Cardiac septum (tissue), 1 donor: Measurements from ENCODE around the gene DAGLB. TPM values are rescaled to one million over a fixed set of nuclear protein-coding genes. Genes with fewer than 3 reads are reported as not detected.
A peak's percentile ranks its signal among the peaks of the same experiment; 100 is the strongest.

Experiments used
- DNase-seq: peaks from one replicate; pipeline ENCODE4 v3.0.0-alpha.2; 2020; ENCODE audit warnings: low spot score
- intact Hi-C: fragments of 100-400 bp; cut with DNase I; formaldehyde crosslinking; loops from one replicate; pipeline ENCODE4 v1.14.0; 2022
- long read RNA-seq: library from polyadenylated mRNA; unstranded; transcript quantifications from one replicate; pipeline ENCODE4 v2.0.0, GENCODE V29; 2021
- total RNA-seq: library from RNA; stranded (reverse); fragmentation: NEBNext Ultra II Directional; extraction: Animal tissue kit (Norgen Biotek cat#: 25700); gene quantifications from one replicate; pipeline ENCODE4 v1.2.1, GENCODE V29; 2021
- donor health status: DM: no; HTN: no; CAD: no.

The DAGLB gene, protein sequence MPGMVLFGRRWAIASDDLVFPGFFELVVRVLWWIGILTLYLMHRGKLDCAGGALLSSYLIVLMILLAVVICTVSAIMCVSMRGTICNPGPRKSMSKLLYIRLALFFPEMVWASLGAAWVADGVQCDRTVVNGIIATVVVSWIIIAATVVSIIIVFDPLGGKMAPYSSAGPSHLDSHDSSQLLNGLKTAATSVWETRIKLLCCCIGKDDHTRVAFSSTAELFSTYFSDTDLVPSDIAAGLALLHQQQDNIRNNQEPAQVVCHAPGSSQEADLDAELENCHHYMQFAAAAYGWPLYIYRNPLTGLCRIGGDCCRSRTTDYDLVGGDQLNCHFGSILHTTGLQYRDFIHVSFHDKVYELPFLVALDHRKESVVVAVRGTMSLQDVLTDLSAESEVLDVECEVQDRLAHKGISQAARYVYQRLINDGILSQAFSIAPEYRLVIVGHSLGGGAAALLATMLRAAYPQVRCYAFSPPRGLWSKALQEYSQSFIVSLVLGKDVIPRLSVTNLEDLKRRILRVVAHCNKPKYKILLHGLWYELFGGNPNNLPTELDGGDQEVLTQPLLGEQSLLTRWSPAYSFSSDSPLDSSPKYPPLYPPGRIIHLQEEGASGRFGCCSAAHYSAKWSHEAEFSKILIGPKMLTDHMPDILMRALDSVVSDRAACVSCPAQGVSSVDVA
- total RNA-seq: 7.3 TPM
- long read RNA-seq, transcript DAGLB-201 (15 exons, 2,897 nt): major isoform, 8 of 21 reads
- long read RNA-seq, partial matches to known transcripts: 4 of 21 reads
- long read RNA-seq, other reads (novel, unspliced or antisense): 9 of 21 reads

DNA sequence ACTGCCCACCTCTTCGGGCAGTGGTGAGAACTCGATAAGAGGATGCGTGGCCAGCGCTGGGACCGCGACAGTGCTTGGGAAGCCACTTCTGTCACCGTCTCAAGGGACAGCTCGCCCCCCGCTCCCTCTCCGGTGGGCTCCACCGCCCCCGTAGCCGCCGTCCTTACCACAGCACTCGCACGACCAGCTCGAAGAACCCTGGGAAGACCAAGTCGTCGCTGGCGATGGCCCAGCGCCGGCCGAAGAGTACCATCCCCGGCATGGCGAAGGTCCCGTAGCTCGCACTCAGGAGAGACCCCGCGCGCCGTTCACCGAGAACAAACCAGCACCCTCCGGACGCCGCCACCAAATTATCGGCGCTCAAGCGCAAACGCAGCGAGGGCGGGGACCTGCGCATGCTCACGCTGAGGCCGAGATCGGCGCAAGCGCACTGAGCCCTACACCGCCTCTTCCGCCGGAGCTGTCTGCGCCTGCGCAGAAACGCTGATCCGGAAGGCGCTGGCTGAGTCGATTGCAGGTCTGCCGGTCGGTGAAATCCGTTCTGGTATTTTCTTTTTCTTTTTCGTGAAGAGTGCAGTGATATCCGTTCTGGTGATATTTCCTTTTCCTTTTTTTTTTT, at the start of gene DAGLB:
DAGLB (minus strand) TSS at position 374 of the 619 bp plus-strand sequence; CDS start at position 262, 112 bp downstream.
- peak; percentile 96 for DNase-seq
- intact Hi-C loops: no loop called here

DNA sequence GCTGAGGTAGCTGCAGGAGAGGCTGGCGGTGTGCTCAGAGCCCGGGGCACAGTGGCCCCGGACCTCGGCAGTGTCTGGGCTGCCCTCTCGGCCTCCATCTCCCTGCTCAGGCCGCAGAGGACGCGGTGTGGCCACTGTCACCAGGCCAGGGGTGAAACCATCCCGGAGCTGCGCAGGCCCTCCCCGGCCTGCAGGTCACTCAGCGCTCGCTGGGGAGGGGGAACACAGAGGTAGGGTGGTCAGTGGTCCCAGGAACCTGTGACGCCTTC, 49.8 kb upstream of the DAGLB start:
- no peak for DNase-seq
- intact Hi-C loops: no loop called here

DNA sequence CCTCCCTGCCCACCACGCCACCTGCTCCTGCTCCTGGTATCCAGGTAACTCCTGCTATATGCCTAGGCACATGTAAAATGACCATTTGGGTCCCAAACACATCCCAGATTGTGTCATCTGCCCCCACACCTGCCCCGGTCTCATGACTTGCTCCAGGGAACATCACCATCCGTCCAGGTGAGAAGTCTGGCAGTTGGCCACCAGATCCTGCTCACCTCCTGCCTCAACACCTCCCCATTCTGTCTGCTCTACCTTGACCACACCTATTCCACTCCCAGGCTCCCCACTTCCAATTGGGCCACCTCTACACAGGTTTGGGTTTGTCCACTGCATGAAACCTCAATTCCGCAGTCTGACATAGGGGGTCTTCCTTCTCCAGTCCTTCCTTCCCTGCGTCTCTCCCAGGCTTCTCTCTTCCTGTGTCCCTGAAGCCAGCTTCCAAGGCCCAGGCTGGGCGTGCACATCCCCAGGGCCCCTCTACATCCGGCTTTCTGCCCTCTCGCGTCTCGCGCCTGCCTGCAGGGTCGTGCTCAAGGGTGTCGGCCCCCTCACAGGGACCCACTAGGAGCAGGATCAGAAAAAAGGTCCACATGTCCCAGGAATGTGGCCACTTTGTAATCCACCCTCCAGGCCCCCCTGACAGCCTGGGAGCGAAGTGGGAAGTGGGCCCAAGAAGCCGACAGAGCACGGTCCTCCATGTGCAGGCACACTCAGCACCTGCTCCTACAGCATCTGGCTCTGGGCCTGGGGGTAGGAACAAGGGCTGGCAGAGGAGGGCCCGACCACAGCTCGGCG, 49.3 kb upstream of the DAGLB start:
- intact Hi-C loops: no loop called here
- DNase-seq: no peak

DNA sequence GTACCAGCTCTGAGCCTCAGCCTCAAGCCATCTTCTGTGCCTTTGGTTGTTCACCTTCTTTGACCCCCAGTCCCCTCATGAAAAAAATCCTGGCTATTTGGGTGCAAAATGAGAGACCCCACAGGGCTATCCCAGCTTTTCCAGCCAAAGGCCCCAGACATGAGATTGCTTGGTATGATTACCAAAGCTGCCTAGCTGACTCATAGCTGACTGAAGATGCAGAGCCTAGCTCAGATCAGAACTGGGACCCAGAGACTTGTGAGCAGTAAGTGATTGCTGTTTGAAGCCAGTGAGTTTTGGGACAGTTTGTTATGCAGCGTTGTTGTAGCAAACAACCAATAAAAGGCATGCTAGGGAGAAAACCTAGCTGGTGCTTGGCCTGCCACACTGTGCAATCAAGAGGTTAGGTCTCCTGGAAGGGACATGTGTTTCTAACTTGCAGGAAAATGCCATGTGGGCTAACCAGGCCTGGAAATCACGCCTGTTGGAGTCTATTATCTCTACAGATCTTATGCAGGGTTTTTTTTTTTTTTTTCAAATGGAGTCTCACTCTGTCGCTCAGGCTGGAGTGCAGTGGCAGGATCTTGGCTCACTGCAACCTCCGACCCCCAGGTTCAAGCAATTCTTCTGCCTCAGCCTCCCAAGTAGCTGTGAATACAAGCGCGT, 48.0 kb upstream of the DAGLB start:
- no peak for DNase-seq
- intact Hi-C loops: no loop called here

DNA sequence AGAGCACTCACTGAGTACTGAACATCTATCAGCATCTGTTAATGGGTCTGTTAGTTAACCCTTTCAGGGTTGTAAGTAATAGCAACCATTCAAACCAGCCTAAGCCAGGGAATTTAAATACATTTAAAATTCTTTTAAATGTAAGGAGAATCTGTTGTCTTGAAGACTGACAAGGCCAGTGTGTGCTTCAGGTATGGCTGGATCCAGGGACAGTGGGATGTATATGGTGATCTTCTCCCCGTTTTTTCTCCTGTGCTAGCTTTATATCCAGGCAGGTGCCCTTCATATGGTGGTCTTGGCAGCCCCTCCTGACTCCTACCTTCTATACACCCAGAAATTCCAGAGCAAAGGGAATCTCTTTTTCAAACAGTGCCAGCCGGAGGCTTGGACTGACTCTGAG, 46.6 kb upstream of the DAGLB start:
- intact Hi-C loops: no loop called here

DNA sequence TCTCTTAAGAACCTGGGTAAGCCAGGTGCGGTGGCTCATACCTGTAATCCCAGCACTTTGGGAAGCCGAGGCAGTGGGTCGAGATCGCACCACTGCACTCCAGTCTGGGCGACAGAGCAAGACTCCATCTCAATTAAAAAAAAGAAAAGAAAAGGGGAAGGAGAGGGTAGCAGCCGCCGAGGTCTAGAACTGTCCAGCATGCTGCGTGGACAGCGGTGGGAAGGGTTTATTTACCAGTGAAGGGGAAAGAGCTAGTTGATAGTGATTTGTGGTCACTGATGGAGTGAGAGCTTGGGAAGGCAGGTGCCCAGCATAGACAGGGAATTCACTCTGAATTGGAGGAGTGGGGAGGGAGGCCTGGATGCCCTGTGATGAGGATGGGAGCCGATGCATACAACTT, 43.4 kb upstream of the DAGLB start:
- DNase-seq: no peak
- intact Hi-C loops: no loop called here

More for the DNA sequence above, 46.6 kb upstream of the DAGLB start:
- no peak for DNase-seq

DNA sequence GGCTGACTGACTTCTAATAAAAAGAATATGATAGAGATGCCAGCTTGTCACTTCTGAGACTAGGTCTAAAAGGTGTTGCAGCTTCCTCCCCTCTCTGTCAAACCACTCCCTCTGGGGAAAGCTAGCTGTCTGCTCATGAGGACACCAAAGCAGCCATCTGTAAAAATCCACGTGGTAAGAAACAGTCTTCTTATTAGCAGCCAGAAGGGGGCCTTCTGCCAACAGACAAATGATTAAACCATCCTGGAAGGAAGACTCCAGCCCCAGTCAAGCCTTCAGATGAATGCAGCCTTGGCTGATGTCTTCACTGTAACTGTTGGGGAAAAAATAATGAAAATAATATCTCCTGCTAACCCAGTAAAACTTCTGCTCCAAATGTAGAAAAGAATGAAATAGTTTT, 41.9 kb upstream of the DAGLB start:
- no peak for DNase-seq
- intact Hi-C loops: no loop called here

DNA sequence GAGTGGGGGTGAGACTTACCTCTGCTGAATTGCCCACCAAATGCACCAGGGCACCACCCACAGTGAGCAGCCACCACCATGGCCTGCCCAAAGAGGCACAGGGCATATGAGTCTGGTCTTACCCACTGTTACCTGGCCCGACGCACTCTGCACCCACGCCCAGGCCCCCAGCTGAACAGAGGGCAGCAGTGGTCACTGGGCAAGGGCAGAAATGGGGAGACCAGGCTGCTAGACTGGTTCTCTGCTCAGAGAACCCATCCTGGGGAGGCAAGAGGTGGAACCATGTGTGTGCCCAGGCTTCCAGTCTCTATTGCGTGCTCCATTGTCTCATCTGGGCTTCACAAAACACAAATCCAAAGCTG, 39.4 kb upstream of the DAGLB start:
- intact Hi-C loops: no loop called here
- DNase-seq: no peak

DNA sequence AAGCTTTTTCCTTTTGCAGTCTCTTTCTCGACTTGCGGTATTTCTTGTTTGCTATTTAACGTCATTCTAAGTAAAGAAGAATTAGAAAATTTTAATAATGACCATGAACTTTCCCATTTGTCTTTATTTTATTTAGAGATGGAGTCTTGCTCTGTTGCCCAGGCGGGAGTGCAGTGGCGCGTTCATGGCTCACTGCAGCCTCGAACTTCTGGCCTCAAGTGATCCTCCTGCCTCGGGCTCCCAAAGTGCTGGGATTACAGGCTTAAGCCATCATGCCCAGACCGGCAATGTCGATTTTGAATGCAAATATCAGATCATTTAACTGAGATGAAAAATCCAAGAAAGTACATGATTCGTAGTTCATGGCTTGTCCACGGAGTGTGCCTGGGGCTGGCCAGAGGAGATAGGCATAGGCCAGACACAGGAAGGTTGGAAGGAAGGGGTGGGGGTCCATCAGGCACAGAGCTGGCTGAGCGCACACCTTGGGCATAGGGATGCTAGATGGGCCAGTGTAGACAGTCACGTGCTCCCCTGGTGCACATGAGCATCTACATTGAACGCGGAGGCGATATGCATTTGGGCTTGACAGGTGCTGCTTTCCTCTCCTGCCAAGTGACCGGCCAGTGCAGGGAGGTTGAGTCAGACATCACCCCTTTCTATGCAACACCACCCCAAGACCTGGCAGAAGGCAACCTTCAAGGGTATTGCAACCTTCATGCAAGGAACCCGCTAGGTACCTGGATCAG, 38.9 kb upstream of the DAGLB start:
- DNase-seq: no peak
- intact Hi-C loops: no loop called here

DNA sequence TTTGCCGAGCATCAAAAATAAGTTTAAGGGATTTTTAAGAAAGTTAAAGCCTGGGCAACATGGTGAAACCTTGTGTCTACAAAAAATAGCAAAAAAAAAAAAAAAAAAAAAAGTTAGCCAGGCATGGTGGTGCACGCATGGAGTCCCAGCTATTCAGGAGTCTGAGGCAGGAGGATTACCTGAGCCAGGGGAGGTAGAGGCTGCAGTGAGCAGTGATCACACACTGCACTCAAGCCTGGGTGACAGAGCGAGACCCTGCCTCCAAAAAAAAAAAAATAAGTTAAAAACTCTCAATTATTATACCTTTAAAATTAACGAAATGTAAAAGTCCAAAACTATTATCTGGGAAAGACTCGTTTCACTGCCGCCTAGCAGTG, 35.0 kb upstream of the DAGLB start:
- intact Hi-C loops: no loop called here

DNA sequence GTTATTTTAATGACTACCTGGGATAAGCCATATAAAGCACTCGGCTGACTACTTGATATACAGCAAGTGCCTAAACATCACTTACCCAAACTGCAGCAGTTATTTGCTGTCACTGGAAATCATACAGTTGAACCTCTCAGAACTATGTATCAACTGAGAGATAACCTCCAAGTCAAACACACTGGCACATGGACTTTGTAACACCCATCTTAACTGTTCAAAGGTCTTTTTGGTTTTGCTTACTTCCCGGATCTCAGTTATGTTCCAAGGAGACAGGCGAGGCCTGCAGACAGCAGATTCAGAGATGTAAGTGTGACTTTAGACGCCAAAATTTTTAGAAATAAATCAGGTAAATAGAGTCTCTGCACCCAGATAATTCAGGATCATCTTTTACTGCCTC, 34.6 kb upstream of the DAGLB start:
- DNase-seq: no peak
- intact Hi-C loops: no loop called here

More for the DNA sequence above, 35.0 kb upstream of the DAGLB start:
- no peak for DNase-seq

DNA sequence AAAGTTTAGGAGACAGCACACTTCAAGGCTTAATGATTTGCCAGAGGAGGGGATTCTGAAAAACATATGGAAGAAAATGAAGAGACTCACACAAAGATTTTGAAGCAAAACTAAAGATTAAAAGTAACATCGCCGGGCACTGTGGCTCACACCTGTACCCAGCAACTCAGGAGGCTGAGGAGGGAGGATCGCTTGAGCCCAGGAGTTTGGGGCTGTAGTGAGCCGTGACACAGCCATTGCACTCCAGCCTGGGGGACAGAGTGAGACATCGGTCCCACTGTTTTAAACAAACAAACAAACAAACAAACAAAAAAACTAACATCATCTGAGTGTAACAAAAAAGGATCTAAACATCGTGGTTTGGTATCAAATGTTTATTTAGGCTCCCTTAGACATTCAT, 33.7 kb upstream of the DAGLB start:
- intact Hi-C loops: no loop called here
- no peak for DNase-seq

DNA sequence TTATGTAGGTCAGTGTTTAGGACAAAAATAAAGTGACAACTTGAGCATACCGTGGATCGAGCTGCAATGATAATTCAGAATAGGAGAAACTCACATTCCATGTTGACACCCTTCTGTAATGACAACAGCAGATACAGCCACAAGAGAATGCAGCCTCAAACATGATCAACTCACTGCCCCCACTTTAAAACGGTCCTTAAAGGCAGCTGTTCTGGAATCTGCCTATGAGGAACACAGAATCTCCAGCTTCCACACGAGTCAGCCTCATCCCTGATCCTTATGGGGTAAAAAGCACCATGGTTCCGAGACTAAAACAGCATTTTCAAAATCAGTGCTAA, 32.5 kb upstream of the DAGLB start:
- intact Hi-C loops: no loop called here
- DNase-seq: no peak

DNA sequence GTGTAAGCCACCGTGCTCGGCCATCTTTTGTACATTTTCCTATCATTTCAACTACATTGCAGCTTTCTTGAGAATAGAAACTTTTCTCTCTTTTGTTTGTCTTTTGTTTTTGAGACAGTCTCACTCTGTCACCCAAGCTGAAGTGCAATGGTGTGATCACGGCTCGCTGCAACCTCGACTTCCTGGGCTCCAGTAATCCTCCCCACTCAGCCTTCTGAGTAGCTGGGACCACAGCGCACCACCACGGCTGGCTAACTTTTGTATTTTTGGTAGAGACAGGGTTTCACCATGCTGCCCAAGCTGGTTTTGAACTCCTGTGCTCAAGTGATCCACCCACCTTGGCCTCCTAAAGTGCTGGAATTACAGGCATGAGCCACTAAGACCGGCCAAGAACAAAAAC, 31.3 kb upstream of the DAGLB start:
- DNase-seq: no peak
- intact Hi-C loops: no loop called here

DNA sequence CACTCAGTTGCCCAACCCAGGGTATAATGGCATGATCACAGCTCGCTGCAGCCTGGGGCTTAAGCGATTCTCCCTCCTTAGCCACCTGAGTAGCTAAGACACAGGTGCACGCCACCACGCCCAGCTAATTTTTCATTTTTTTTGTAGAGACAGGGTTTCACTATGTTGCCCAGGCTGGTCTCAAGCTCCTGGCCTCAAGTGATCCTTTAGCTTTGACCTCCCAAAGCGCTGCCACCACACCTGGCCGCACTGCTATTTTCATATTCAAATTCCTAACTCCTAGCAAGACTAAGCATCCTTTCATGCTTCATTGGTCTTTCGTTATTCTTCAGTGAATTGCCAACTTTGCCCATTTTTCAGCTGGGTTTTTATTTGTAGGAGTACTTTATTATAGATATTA, 30.4 kb upstream of the DAGLB start:
- DNase-seq: no peak
- intact Hi-C loops: no loop called here

DNA sequence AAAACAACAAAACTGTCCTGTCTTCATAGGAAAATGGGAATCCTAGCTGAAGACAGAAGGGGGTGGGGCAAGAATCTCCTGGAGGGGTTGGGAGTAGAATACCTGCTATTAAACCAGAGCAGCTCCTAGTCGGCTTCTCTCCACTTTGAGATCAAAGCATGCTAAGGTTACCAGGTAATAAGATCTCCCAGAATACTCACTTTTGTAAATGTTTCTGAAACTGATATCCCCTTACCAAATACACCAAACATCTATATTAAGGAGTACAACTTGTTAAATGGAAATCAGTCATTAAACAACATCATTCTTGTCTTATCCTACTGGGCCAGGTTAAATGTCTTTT, 29.5 kb upstream of the DAGLB start:
- DNase-seq: no peak
- intact Hi-C loops: no loop called here

DNA sequence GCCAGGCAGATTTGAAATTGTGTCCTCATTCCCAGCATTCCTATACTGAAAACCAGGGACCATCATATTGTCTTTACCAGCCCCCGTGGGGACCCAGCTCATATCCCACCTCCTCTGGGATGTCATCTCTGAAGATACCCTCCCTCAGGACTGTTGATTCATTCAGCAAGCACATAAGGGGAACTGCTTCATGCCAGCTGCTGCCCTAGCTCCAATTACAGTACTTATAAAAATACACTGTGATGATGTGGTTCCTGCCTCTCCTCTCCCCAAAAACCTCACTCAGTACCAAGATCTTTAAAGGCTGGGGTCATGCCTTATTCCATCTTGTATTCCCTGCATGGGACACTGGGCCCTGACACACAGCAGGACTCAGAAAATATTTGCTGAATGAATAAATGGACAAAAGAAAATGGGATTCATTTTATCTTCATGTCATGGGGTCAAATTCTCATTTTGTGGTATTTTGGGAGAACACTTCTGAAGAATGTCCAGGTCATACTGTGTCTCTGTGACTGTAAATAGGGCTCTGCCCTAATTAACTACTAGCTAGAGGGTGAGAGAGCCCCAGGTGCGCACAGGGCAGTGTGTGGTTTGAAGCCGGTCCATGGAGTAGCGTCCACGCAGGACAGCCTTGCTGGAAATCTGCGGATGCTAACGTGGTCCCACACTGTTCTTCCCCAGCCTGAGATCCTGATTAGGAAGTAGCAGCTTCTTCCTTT, 29.0 kb upstream of the DAGLB start:
- no peak for DNase-seq
- intact Hi-C loops: no loop called here

DNA sequence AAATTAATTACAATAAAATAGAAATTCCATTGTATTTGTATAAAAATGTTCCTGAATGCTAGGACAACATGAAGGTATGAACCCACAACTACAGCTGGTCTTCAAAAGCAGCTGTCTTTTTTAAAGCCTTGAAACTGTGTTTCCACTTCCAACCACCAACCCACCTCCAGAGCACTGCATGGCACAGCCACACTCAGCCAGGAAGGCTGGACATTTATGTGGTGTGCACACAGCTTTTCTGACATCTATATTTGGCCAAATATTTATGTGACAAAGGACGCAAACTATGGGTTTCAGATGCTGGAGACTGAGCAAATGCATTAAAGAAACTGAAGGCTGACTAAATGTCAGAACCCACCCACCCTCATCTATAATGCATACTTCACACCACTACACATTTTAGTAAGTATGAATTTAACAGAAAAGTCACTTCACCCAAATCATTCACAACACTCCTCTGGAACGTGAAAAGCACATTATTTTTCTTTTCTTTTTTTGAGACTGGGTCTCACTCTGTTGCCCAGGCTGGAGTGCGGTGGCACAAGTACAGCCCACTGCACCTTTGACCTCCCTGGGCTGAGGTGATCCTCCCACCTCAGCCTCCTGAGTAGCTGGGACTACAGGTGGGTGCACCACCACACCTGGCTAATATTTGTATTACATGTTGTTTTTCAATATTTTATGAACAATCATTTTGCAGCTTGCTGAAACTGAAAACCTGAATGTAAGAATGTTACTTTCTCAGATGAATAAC, 27.9 kb upstream of the DAGLB start:
- intact Hi-C loops: no loop called here

More for the DNA sequence above, 27.9 kb upstream of the DAGLB start:
- DNase-seq: no peak
